ENCODE measurements around the gene POU2AF1. TPM values are rescaled to one million over a fixed set of nuclear protein-coding genes. Genes with fewer than 3 reads are reported as not detected.

Gene POU2AF1
- total and polyA plus RNA-seq, 12 donors = 0.03 to 1.7 (median 0.55) TPM; not detected in 6

DNA sequence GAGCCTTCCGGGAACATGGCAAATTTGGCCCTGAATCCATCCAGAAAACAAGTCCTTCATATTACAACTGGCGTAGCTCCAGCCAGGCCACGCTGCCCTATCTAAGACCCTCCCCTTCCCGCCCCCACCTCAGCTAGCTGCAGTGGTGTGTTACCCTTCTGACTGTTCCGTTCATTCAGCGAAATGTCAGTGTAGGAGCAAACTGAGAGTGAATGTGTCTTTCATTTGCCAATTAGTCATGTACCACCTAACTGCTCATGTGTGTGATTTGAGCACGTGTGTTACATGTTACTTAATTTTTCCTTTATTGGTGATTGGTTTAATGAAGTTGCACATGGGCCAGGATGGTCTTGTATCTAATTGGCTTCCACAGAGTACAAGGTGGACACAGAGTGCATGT lies 34.8 kb upstream of the POU2AF1 start:
- no peak overlapping the region for H3K4me3 ChIP-seq
- no peaks in the 10 kb centered on the region for H3K4me1 ChIP-seq (replicated peaks in 1 of 2)
- no peak for TF ChIP-seq POLR2A (IDR thresholded peaks at IDR 0.05)
- TF ChIP-seq, protein P1, sequence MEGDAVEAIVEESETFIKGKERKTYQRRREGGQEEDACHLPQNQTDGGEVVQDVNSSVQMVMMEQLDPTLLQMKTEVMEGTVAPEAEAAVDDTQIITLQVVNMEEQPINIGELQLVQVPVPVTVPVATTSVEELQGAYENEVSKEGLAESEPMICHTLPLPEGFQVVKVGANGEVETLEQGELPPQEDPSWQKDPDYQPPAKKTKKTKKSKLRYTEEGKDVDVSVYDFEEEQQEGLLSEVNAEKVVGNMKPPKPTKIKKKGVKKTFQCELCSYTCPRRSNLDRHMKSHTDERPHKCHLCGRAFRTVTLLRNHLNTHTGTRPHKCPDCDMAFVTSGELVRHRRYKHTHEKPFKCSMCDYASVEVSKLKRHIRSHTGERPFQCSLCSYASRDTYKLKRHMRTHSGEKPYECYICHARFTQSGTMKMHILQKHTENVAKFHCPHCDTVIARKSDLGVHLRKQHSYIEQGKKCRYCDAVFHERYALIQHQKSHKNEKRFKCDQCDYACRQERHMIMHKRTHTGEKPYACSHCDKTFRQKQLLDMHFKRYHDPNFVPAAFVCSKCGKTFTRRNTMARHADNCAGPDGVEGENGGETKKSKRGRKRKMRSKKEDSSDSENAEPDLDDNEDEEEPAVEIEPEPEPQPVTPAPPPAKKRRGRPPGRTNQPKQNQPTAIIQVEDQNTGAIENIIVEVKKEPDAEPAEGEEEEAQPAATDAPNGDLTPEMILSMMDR (IDR thresholded peaks at IDR 0.05) = no peak
- H3K9me3 ChIP-seq (replicated peaks in 1 of 3) = no peaks in the 10 kb centered on the region
- intact Hi-C loops (cut with DNase I) = no loop called here
- 82 to 90% (median 87%) methylated on average over 7 of the region's 7 CpGs for WGBS, 4 donors
- no peaks in the 10 kb centered on the region for H3K36me3 ChIP-seq (replicated peaks in 1 of 2)
- no peaks in the 10 kb centered on the region for H3K27me3 ChIP-seq
- no peak overlapping the region for H3K27ac ChIP-seq
- no peak for DNase-seq

DNA sequence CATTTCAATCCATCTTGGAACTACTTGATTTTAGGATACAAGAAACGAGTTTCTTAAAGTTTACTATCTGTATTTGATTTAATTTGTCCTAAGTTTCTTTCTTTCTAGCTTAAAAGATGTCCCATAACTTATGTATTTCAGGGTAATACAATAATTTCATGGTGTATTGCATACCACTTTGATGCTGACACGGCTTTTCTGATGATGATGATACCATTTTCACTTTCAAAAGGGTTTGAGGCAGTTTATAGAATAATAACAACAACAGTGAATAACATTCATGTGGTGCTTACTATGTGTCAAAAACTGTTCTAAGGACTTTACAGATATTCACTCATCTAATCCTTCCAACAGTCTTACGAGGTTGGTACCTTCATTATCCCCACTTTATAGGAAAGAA lies 33.2 kb upstream of the POU2AF1 start:
- no peaks in the 10 kb centered on the region for H3K9me3 ChIP-seq (replicated peaks in 1 of 3)
- no peak overlapping the region for H3K27ac ChIP-seq
- H3K27me3 ChIP-seq = no peaks in the 10 kb centered on the region
- DNase-seq = no peak
- TF ChIP-seq, protein P1 (IDR thresholded peaks at IDR 0.05) = no peak
- TF ChIP-seq POLR2A (IDR thresholded peaks at IDR 0.05) = no peak
- H3K4me3 ChIP-seq = no peak overlapping the region
- 78 to 81% (median 80%) methylated on average over 3 of the region's 3 CpGs for WGBS, 4 donors
- H3K4me1 ChIP-seq (replicated peaks in 1 of 2) = no peaks in the 10 kb centered on the region
- intact Hi-C loops (cut with DNase I) = no loop called here
- H3K36me3 ChIP-seq (replicated peaks in 1 of 2) = no peaks in the 10 kb centered on the region

DNA sequence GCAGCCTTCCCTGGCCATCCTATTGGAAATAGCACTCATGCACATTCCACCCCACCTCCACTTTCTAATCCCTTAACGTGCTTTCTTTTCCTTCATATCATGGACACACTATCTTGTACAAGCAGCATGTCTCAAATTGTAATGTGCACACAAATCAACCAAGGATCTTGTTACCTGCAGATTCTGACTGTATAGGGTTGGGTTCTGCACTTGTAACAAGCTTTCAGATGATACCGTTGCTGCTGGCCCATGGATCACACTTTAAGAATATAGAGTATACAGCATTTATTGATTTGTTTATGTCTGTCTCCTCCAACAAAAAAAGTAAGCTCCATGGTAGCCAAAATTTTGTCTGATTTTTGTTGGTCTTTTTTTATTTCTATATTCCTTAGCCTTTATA lies 32.4 kb upstream of the POU2AF1 start:
- no peaks in the 10 kb centered on the region for H3K9me3 ChIP-seq (replicated peaks in 1 of 3)
- intact Hi-C loops (cut with DNase I) = no loop called here
- H3K27ac ChIP-seq = no peak overlapping the region
- no peaks in the 10 kb centered on the region for H3K36me3 ChIP-seq (replicated peaks in 1 of 2)
- H3K4me3 ChIP-seq = no peak overlapping the region
- no peaks in the 10 kb centered on the region for H3K4me1 ChIP-seq (replicated peaks in 1 of 2)
- WGBS, 4 donors = 46 to 92% (median 70%) methylated on average over 1 to 2 of the region's 2 CpGs
- H3K27me3 ChIP-seq = no peaks in the 10 kb centered on the region
- DNase-seq = no peak
- TF ChIP-seq, protein P1 (IDR thresholded peaks at IDR 0.05) = no peak
- TF ChIP-seq POLR2A (IDR thresholded peaks at IDR 0.05) = no peak

DNA sequence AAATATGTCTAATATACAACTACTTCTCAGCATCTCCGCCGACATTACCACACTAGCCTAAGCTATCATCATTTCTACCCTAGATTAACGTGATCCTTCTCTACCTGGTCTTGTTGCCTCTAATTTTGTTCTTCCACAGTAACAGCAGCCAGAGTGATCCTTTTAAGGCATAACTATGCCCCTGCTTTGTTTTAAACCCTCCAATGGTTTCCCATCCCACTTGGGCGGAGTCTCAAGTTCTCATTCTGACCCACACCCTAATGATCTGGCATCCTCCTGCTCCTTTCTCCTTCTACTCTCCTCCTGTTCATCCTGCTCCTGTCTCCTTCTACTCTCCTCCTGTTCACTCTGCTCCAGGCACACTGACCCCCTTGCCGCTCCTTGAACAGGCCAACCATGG lies 31.9 kb upstream of the POU2AF1 start:
- no peak overlapping the region for H3K27ac ChIP-seq
- intact Hi-C loops (cut with DNase I) = no loop called here
- TF ChIP-seq, protein P1 (IDR thresholded peaks at IDR 0.05) = no peak
- no peak for TF ChIP-seq POLR2A (IDR thresholded peaks at IDR 0.05)
- no peak overlapping the region for H3K4me3 ChIP-seq
- H3K9me3 ChIP-seq (replicated peaks in 1 of 3) = no peaks in the 10 kb centered on the region
- DNase-seq = no peak
- no peaks in the 10 kb centered on the region for H3K27me3 ChIP-seq
- no peaks in the 10 kb centered on the region for H3K4me1 ChIP-seq (replicated peaks in 1 of 2)
- H3K36me3 ChIP-seq (replicated peaks in 1 of 2) = no peaks in the 10 kb centered on the region
- 91% methylated on average over 5 of the region's 5 CpGs for WGBS, 4 donors

All from adrenal gland (tissue), 12 donors.